ENCODE measurements around the gene CAMK2B.

Gene CAMK2B

GRCh38 chr7:44309271-44310091, 15.9 kb downstream of the CAMK2B start:
- Histone ChIP-seq H3K4me2 (ENCODE audit: low read depth, low read length) (peak overlapping the region; percentile 98), H3K27ac (ENCODE audit: low read length) (no peak overlapping the region), H3K9me2 (replicated peaks; ENCODE audit: insufficient read depth, low read length) (no peaks in the 10 kb centered on the region), H3K79me2 (ENCODE audit: low read length) (no peaks in the 10 kb centered on the region), H3K9me3 (replicated peaks; ENCODE audit: insufficient read depth, low read length) (no peaks in the 10 kb centered on the region), H3K27me3 (replicated peaks; ENCODE audit: insufficient read depth, low read length) (peaks cover 9% of the 10 kb centered on the region), H2AFZ (ENCODE audit: low read length) (peak overlapping the region; percentile 91), H3K4me3 (ENCODE audit: low read length) (peak overlapping the region; percentile 56), H3F3A (ENCODE audit: insufficient read depth, low read length) (no peaks in the 10 kb centered on the region), H3K36me3 (replicated peaks; ENCODE audit: insufficient read depth, low read length) (no peaks in the 10 kb centered on the region), H3K4me1 (ENCODE audit: low read length) (peaks cover 8% of the 10 kb centered on the region), H3K9ac (ENCODE audit: low read length) (peak overlapping the region; percentile 50; the same call in 1 of the 2 replicates), H4K20me1 (ENCODE audit: insufficient read depth, low read length) (no peaks in the 10 kb centered on the region)
- DNase-seq, result peak; percentile 53
- TF ChIP-seq EZH2phosphoT487 (IDR thresholded peaks at IDR 0.05; ENCODE audit: low read length), result no peak
- no peak for TF ChIP-seq CTCF (IDR thresholded peaks at IDR 0.05; ENCODE audit: low read length)
- no peak for TF ChIP-seq EZH2 (optimal IDR thresholded peaks at IDR 0.05; ENCODE audit: low read depth, low read length)

DNA sequence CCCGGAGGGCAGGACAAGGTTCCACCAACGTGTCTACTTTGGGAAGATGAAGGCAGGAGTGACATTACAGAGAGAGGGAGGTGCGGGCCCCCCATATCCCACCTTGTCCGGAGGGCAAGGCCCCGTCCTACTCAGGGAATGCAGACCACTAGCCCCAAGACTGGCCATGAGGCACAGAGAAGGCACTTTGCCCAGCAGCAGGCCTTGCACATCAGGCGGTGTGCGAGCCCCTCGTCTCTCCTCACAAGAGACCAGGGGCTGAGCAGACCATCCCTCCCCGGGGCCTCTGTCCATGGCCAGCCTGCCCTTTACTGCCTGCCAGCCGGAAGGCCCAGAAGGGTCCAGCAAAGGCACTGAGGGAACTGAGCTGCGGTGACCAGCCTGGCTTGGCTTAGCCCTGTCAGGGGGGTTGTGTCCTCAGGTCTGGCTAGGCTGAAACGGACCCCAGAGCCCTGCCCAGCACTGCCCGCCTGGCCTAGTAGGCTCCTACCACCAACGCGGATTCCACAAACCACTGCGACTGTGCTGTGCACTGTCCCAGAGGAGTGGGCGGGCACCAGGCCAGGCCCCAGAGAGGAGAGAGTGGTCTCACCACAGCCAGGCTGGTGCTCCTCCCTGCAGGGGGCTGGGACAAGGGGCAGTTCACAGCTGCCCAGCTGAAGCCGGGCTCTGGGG, 16.7 kb downstream of the CAMK2B start:
- peaks cover 8% of the 10 kb centered on the region for H3K4me1 ChIP-seq (ENCODE audit: low read length)
- H3K79me2 ChIP-seq (ENCODE audit: low read length), result no peaks in the 10 kb centered on the region
- H3K27me3 ChIP-seq (replicated peaks; ENCODE audit: insufficient read depth, low read length), result peaks cover 9% of the 10 kb centered on the region
- H4K20me1 ChIP-seq (ENCODE audit: insufficient read depth, low read length), result no peaks in the 10 kb centered on the region
- H2AFZ ChIP-seq (ENCODE audit: low read length), result no peak overlapping the region
- no peak for DNase-seq
- TF ChIP-seq EZH2phosphoT487 (IDR thresholded peaks at IDR 0.05; ENCODE audit: low read length) (no peak), EZH2 (optimal IDR thresholded peaks at IDR 0.05; ENCODE audit: low read depth, low read length) (no peak), CTCF (IDR thresholded peaks at IDR 0.05; ENCODE audit: low read length) (no peak)
- no peaks in the 10 kb centered on the region for H3K9me3 ChIP-seq (replicated peaks; ENCODE audit: insufficient read depth, low read length)
- no peaks in the 10 kb centered on the region for H3K36me3 ChIP-seq (replicated peaks; ENCODE audit: insufficient read depth, low read length)
- H3F3A ChIP-seq (ENCODE audit: insufficient read depth, low read length), result no peaks in the 10 kb centered on the region
- H3K9me2 ChIP-seq (replicated peaks; ENCODE audit: insufficient read depth, low read length), result no peaks in the 10 kb centered on the region
- no peak overlapping the region for H3K4me2 ChIP-seq (ENCODE audit: low read depth, low read length)
- H3K9ac ChIP-seq (ENCODE audit: low read length), result no peak overlapping the region
- no peak overlapping the region for H3K27ac ChIP-seq (ENCODE audit: low read length)
- no peak overlapping the region for H3K4me3 ChIP-seq (ENCODE audit: low read length)

- peaks cover 8% of the 10 kb centered on the region for H3K4me1 ChIP-seq (ENCODE audit: low read length)
- H3K27ac ChIP-seq (ENCODE audit: low read length), result no peak overlapping the region
- no peak for DNase-seq
- TF ChIP-seq EZH2phosphoT487 (IDR thresholded peaks at IDR 0.05; ENCODE audit: low read length), result no peak
- no peak for TF ChIP-seq EZH2 (optimal IDR thresholded peaks at IDR 0.05; ENCODE audit: low read depth, low read length)
- TF ChIP-seq CTCF (IDR thresholded peaks at IDR 0.05; ENCODE audit: low read length), result no peak
- no peaks in the 10 kb centered on the region for H3K36me3 ChIP-seq (replicated peaks; ENCODE audit: insufficient read depth, low read length)
- H3K9ac ChIP-seq (ENCODE audit: low read length), result no peak overlapping the region
- H3K4me2 ChIP-seq (ENCODE audit: low read depth, low read length), result no peak overlapping the region
- no peak overlapping the region for H2AFZ ChIP-seq (ENCODE audit: low read length)
- no peaks in the 10 kb centered on the region for H4K20me1 ChIP-seq (ENCODE audit: insufficient read depth, low read length)
- H3F3A ChIP-seq (ENCODE audit: insufficient read depth, low read length), result no peaks in the 10 kb centered on the region
- H3K9me2 ChIP-seq (replicated peaks; ENCODE audit: insufficient read depth, low read length), result no peaks in the 10 kb centered on the region
- H3K27me3 ChIP-seq (replicated peaks; ENCODE audit: insufficient read depth, low read length), result peaks cover 9% of the 10 kb centered on the region
- H3K4me3 ChIP-seq (ENCODE audit: low read length), result no peak overlapping the region
- no peaks in the 10 kb centered on the region for H3K79me2 ChIP-seq (ENCODE audit: low read length)
- H3K9me3 ChIP-seq (replicated peaks; ENCODE audit: insufficient read depth, low read length), result no peaks in the 10 kb centered on the region
These were observed 17.3 kb downstream of the CAMK2B start for GRCh38 chr7:44307905-44308595.

Measured in MM.1S (cell line).